ENCODE measurements around the gene FAM185A.
"Not testable (repeated sequence)": the region's sequence is repeated elsewhere in the genome, so short reads cannot be mapped to it uniquely, and the experiment has no call there.

The FAM185A gene

DNA sequence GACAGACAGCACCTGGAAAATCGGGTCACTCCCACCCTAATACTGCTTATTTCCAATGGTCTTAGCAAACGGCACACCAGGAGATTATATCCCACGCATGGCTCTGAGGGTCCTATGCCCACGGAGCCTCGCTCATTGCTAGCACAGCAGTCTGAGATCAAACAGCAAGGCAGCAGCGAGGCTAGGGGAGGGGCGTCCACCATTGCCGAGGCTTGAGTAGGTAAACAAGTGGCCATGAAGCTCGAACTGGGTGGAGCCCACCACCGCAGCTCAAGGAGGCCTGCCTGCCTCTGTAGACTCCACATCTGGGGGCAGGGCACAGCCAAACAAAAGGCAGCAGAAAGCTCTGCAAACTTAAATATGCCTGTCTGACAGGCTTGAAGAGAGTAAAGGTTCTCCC is 32.1 kb downstream of the FAM185A start:
- DNase-seq, result not testable (repeated sequence)

DNA sequence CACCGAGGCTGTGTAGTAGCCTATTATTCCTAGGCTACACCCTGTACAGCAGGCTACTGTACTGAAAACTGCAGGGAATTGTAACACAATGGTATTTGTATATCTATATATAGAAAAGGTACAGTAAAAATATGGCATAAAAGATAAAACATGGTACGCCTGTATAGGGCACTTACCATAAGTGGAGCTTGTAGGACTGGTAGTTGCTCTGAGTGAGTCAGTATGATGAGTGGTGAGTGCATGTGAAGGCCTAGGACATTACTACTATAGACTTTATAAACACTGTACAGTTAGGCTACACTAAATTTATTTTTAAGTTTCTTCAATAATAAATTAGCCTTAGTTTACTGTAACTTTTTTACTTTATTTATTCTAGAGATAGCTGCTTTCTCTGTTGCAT is 40.0 kb downstream of the FAM185A start:
- not testable (repeated sequence) for DNase-seq

DNA sequence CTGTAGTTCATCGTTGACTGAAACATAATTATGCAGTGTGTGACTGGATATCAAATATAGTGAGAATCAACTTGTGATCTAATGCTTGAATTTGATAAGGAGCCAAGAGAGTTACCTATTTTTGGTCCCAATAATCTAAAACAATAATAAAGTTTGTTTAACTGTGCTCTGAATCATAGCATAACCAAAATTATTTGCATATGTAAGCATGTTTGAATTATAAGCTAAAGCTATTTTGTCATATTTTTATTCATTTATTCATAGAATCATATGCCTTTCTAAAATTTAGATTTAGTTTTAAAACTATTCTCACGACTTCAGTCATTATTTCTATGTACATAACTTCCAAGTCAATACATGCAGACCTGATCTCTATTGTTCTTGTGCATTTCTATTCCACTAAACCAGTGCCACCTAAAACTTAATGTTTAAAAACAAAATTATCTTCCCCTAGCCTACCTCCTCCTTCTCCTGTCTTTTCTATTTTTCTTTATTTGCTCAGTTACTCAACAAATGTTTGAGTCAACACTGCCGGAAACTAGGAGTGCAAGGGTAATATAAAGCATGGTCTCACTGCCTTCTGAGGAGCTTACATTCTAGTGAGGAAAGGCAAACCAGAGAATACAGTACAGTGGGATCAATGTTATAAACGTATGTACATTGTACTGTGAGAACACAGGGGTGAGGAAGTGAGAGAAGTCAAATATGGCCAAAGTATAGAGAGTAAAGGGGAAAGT is 41.7 kb downstream of the FAM185A start:
- not testable (repeated sequence) for DNase-seq

DNA sequence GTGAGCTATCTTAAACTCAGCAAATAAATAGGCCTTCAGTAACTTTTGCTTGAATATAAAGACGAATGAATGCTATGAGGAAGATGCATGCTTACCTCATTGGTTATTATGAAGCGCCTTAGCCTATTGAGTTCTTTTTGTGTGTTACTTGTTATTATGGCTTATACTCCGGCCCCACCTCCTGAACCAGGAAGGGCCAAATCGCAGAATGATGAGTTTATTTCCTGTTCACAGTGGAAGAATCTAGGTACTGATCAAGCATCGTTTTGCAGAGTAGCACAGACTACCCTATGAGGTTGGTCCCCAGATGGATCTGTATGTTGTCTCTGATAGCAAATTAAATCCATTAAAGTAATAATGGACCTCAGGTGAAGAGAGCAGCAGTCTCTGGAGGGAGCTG is 42.6 kb downstream of the FAM185A start:
- not testable (repeated sequence) for DNase-seq

DNA sequence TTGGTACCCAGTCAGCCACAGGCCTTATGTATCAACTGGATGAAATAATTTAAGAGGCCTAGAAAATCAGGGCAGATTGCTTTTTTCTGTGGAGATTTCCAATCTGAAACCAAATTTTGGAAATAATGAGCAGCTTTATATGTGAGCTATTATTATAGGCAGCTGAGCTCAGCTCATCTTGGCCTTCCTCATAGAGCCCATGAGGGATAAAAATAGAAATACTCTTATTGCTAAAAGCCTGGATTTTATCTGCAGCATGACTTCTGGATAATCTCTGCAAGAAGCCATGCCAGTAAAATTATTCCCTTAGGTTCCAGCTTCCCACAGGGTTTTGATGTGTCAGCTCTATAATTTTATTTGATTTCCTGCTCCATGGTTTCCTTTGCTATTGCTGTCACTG is 43.0 kb downstream of the FAM185A start:
- DNase-seq, result not testable (repeated sequence)

DNA sequence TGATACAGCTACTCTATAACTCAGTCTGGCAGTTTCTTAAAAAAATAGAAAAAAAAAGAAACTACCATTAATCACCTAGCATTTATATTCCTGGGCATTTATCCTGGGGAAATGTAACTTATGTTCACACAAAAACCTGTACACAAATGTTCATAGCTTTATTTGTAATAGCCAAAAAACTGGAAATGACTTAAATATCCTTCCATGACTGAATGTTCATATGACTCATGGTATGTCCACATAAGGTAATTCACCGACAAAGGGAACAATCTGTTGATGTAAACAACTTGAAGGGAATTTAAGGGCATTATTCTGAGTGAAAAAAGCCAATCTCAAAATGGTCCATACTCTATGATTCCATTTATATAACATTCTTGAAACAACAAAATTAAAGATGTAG is 45.8 kb downstream of the FAM185A start:
- not testable (repeated sequence) for DNase-seq

DNA sequence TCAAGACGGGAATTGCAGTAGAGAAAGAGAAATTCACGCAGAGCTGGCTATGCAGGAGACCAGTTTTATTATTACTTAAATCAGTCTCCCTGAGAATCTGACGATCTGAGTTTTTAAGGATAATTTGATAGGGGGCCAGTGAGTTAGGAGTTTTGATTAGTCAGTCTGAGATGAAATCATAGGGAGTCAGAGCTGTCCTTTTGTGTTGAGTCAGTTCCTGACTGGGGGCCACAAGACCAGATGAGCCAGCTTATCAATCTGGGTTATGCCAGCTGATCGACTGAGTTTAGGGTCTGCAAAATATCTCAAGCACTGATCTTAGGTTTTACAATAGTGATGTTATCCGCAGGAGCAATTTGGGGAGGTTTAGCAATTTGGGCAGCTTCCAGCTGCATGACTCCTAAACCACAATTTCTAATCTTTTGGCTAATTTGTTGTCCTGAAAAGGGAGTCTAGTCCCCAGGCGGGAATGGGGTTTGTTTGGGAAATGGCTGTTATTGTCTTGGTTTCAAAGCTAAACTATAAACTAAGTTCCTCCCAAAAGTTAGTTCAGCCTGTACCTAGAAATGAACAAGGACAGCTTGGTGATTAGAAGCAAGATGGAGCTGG is 47.3 kb downstream of the FAM185A start:
- DNase-seq, result not testable (repeated sequence)

DNA sequence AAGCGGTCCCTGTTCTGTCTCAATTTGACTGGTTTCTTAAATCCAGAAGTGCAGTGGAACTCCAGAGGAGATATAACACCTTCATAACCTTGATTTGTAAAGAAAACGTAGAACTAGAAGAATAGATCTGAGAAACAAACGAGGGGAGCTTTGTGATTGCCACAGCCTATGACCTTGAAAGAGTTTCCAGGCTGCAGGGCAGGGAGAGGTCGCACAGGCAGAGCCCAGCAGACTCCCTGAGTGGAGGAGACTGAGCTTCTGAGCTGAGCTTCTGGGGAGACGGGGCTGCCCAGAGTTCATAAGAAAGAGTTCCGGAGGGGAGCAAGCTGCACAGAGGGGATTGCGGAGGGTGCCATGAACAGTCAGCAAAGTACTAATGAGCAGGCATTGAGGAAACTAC is 57.8 kb downstream of the FAM185A start:
- DNase-seq, result no peak

DNA sequence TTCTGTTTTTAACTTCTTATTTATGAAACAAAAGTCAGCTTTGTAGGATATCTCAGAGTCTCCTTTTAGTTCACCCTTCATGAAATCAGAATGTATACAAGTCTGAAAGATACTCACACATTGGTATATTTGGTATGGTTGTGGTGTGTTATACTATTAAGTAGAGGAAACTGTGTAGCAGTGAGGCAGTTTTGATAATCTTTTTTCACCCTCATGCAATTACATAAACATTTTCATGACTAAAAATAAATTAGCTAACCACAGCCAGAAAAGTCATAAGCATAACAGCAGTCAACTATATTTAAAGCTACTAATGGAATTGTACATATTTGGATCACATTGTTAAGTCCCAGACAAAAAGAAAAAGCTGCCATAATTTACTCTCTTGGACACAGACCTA is 62.1 kb downstream of the FAM185A start:
- no peak for DNase-seq

DNA sequence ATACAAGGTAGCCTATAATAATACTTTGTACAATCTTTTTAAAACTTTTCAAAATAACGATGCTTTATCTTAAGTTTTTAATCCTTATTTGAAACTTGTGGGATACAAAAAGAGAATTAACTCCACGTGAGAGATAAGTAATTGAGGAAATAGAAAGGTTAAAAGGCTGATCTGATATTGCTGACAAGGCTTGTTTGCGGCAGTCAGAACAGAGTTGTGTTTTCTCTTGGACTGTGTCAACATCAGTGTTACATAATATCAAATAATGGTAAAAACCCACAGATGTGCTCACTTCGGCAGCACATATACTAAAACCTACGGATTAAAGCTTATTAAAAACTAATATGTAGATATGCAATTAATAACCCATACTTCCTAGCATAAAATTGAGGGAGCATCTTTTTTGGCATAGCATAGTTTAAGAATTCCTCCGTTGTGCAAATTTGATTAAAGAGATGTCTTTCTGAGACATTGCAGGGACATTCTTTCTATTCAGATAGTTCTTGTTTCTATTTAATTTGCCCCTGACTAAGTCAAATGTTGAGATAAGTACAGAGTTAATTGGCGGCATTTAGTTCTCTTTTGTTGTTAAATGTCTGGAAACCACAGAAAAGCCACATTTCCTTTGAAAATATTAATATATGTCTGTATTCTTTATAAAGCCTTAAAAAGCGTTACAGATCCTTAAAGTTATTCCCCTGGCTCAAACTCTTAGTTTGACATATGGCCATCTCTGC is 63.3 kb downstream of the FAM185A start:
- DNase-seq, result no peak

DNA sequence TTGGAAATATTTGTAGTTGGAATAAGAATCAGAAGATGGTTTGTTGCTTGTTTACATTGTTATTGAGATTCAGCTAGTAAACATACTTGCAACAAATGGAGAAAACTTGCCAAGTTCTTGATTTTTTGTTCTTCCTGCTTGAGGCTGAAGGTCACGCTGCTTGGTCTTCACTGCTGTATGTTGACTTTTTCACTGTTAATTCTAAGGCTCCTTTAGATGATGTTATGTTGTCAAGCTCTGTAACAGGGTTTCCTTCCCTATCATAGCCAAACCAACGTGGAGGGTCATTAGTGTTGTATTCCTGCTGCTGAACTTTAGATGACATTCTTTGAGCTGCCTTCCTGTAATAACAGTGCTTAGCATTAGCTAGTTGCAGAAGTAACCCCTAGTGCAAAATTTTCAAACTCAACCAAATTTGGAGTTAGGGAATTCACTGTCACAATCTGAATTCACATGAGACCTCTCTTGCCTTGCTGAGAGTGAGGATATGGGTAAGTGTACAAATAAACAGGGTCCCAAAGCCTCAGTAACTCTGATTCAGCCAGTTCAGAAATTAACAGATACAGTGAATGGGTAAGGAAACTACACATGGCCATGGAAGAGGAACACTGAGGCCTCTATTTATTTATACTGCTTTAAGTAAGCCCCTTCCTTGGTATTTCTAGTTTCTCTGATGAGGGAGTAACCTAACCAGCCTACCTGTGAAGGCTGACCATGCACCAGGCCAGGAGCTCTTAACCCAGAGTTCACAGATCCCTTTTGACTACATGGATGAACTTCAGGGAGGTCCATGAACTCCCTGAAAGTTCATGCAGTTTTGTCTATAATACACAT is 64.6 kb downstream of the FAM185A start:
- no peak for DNase-seq

DNA sequence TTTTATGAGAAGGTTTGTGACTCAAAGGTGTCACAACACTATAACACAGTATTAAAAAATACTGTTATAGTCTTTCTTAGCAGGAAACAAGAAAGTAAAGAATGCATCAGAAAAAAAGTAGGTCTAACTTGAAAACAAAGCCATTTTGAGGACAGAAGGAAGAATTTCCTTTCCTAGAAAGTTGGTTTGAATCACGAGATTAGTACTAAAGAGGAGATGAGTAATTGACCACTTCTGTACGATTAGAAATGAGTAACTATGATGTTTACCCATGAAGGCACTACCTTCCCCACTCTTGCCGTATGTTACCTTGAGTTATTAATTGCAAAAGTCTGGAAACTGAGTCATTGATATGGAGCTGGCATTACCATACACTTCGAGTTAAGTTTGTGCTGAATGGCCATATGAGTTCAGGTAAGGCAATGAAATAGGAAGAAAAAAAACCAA is 65.2 kb downstream of the FAM185A start:
- DNase-seq, result no peak

DNA sequence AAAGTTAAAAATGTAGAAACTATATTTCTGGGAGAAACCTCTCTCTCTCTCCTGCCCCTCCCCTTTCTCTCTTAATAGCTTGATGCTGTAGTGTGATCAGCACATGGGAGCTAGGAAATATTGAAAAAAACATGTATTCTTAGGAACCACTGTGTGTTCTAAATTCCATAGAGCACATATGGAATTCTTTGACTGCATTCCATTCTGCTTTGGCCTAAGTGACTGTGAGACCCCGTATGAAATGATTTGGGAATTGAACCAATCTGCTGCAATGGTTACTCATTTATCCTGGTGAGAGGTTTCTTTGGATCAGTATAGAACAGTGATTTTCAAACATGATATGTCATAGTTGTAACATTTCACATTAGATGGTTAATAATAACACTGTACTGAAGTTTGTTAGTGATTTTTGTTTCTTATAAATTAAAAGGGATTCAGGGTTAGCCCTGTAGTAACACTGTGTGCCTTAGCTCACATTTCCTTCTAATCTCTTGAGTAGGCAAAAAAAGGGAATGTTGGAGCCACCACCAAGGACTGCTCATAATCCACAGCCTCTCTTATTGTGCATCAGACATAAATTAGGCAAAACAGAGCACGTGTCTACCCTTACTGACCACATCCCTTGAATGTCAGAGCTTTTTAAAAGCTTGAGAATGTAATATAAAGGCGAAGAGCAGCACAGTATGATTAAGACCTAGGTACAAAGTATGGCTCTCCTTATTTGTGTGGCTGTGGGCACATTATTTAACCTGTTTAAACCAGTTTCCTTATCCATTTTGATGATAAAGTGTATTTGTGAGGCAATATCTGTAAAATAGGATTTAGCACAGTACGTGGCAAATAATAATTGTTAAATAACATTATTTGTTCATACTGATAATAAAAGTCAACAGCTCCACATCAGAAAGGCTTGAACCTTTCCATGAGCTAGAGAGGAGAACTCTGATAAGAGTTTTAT is 69.1 kb downstream of the FAM185A start:
- DNase-seq, result no peak

DNA sequence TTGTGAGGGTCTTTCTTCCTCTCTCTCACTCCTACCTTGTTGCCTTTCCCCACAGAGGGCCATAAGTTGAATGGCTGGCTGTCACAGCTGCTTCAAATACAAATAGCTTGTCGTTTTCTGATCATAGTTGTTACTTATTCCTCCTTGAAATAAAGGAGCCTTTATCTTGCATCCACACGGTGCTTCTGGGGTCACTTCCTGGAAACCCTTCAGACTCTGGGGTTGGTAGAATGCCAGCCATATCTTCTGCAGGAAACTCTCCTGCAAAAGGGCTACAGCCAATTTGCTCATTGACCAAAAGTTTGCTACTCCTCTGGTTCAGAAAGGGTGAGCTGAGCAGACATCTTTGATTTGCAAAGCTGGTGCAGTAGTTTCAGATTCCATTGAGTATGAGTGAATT is 70.4 kb downstream of the FAM185A start:
- DNase-seq, result no peak

DNA sequence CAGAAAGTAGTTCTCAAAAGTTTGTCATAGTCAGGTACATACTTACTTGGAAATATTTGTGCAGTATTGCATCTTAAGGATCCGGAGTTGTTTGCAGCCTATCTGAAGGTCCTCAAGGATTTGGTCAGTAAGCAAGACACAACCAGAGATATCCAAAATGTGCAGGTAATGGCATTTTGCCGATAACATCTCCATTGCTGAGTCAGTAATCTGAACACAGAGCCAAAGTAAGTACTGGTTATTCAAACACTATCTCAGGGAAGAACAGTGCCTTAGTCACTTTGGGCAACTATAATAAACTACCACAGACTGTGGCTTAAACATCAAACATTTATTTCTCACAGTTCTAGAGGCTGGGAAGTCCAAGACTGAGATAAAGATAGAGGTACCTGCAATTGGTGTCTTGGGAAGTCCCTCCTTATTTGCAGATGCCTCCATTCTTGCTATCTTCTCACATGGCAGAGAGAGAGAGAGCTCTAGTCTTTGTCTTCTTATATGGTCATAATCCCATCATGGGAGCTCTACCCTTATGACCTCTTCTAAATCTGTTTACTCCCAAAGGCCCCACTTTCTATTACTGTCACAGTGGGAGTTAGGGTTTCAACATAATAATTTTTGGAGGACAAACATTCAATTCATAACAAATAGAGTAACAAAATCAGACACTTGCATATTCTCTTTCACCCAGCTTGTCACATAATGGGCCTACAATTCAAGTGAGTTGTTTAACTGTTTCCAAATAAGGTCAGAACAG is 73.4 kb downstream of the FAM185A start:
- DNase-seq, result no peak

DNA sequence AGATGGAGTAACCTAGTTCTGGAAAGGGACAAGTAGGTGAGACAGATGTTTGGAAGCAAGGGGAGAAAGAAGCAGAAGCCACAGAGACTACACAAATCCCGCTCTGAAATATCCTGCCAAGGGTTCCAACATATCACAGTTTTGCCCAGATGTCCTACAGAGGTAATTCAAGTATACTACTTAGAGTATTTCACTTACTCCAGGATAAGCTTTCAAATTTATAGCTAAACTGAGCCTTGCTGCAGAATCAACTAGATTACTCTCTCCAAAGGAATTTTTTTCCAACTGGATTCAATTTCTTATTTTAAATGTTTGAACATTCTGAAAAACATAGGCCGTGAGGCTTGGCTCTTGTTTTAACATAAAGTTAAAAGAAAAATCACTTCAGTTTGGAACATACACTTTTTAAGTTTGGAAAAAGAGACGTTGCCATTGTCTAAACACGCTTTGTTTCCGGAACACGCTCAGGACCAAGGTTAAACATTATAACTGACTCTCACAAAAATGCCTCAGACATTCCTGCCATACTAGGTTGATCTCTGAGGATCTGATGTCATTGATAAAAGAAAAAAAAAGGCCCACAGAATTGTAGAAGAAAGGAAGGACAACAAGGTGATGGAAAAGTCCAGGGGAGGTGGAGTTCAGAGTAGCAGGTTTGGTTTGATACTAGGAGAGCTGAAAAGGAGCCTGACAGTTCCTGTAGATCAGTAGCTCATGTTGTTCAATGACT is 74.8 kb downstream of the FAM185A start:
- DNase-seq, result no peak

DNA sequence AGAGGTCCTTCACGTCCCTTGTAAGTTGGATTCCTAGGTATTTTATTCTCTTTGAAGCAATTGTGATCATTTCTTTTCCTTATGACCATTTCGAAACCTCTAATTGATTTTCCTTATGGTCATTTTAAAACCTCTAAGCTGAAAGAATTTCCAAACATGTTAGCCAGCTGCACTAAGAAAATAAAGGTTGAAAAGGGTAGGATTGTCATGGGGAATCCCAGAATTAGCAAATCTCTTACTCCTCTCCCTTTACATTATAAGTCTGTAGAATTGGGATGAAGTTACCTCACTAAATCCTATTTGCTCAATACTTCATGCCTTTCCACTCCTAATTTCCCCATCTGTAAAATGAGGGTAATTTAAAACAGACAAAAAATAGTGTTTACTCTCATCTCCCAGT is 79.5 kb downstream of the FAM185A start:
- no peak for DNase-seq

DNA sequence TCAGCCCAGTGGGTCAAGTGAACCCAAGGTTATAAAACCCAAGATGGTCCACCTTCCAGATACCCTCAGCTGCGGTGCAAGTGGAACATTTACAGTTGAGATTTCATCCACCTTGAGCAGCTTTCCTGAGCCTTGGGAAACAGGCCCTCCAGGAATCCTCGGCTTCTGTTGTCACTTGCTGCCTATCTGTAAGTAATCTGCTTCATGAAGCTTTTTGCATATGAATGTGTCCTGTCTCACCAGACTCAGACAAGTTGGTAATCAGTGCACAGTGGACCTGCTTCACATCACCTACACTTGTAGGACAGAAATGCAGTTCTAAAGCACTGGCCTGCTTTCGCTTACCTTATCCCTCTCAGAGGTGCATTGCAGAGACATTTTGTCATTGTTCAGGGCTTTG is 80.3 kb downstream of the FAM185A start:
- DNase-seq, result no peak

DNA sequence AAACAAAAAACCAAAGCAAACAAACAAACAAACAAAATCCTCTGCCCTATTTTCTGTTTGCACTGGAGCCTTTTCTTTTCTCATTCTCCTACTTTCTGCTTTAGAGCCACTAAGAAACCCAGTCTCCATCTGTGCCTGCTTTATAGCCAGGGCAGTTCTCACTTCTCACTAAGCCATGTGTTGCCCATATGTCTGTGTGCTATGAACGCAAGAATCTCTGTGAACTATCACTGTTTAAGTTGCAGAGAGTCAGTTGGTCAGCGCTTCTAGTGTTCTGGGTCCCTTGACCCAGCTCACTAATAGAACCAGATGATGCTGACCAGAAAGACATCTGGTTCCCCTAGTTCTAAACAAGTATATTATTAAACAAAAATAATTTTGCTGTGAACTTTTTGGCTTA is 81.4 kb downstream of the FAM185A start:
- no peak for DNase-seq

DNA sequence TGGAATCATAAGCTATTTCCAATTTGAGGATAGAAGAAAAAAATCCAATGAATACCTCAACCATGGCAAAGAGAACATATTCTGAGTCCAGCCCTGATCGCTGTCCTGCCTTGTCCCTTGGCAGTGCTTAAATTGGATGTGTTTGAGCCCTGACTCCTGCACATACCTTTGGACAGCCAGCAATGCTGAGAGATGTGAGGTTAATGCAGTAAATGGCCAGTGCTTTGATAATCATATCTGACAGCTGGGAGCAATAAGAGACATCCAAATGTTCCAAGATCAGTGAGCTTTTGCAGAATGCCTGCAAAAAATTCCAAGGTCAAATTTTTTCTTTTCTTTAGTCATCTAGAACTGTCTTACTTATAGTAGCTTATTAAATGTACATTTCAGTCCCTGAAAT is 83.9 kb downstream of the FAM185A start:
- DNase-seq, result no peak
